Keratinocyte (primary cell): Measurements from ENCODE around the gene SLC39A11. TPM values are rescaled to one million over a fixed set of nuclear protein-coding genes. Genes with fewer than 3 reads are reported as not detected.

Experiments used
- DNase-seq: peaks from one replicate; pipeline ENCODE4 v3.0.0-alpha.2; 2011; ENCODE audit warnings: low read depth, missing footprints, low spot score
- FAIRE-seq: peaks from 2 replicates; lab custom pipeline; 2011; peaks lifted over from hg19 to GRCh38; lab: Jason Lieb, UNC
- H2AFZ ChIP-seq: 2 replicates; pipeline ENCODE4 v1.6.0; 2012; ENCODE audit warnings: low read length, control low read depth, inconsistent platforms; ENCODE audit not compliant: control insufficient read depth
- H3K27ac ChIP-seq: 2 replicates; pipeline ENCODE4 v1.5.1; 2011; ENCODE audit warnings: low read length; ENCODE audit not compliant: control insufficient read depth, insufficient read depth
- H3K27me3 ChIP-seq: 3 replicates; pipeline ENCODE4 v1.6.0; 2011; ENCODE audit warnings: low read length; ENCODE audit not compliant: control insufficient read depth, insufficient read depth; ENCODE audit errors: extremely low read depth
- H3K36me3 ChIP-seq, 2 experiments: 2 replicates in 1 of 2; 3 replicates in 1 of 2; pipeline ENCODE4 v1.5.1; 2011; ENCODE audit warnings: low read length in 2 of 2, mild to moderate bottlenecking in 1 of 2; ENCODE audit not compliant: control insufficient read depth in 2 of 2, insufficient read depth in 2 of 2; ENCODE audit errors: extremely low read depth in 1 of 2
- H3K4me1 ChIP-seq: 3 replicates; pipeline ENCODE4 v1.5.1; 2011; ENCODE audit warnings: low read length; ENCODE audit not compliant: control insufficient read depth, insufficient read depth; ENCODE audit errors: extremely low read depth
- H3K4me2 ChIP-seq: 3 replicates; pipeline ENCODE4 v1.6.0; 2011; ENCODE audit warnings: low read depth, low read length; ENCODE audit not compliant: control insufficient read depth, insufficient read depth; ENCODE audit errors: extremely low read depth
- H3K4me3 ChIP-seq, 3 experiments: fragments of 200-600 bp in 1 of 3; sonication (generic) in 1 of 3; 2 replicates in 2 of 3; 3 replicates in 1 of 3; pipeline ENCODE4 v1.5.1; 2011 to 2016; ENCODE audit warnings: low read length in 3 of 3, mild to moderate bottlenecking in 3 of 3, control low read depth in 2 of 3, inconsistent platforms in 1 of 3, low read depth in 1 of 3, mixed read lengths in 1 of 3, mixed run types in 1 of 3, moderate library complexity in 1 of 3; ENCODE audit not compliant: control insufficient read depth in 2 of 3, insufficient read depth in 2 of 3; ENCODE audit errors: extremely low read depth in 1 of 3
- H3K79me2 ChIP-seq: 2 replicates; pipeline ENCODE4 v1.6.0; 2012; ENCODE audit warnings: low read length; ENCODE audit not compliant: control insufficient read depth, insufficient read depth
- H3K9ac ChIP-seq: 3 replicates; pipeline ENCODE4 v1.6.0; 2011; ENCODE audit warnings: low read length; ENCODE audit not compliant: control insufficient read depth, insufficient read depth; ENCODE audit errors: extremely low read depth
- H3K9me1 ChIP-seq: 3 replicates; pipeline ENCODE4 v1.6.0; 2011; ENCODE audit warnings: low read length; ENCODE audit not compliant: control insufficient read depth, insufficient read depth; ENCODE audit errors: extremely low read depth
- H3K9me3 ChIP-seq: 2 replicates; pipeline ENCODE4 v1.5.1; 2012; ENCODE audit warnings: low read depth, low read length; ENCODE audit not compliant: control insufficient read depth
- H4K20me1 ChIP-seq: 3 replicates; pipeline ENCODE4 v1.6.0; 2011; ENCODE audit warnings: low read length; ENCODE audit not compliant: control insufficient read depth, insufficient read depth; ENCODE audit errors: extremely low read depth
- EZH2 ChIP-seq: IDR thresholded peaks from one replicate; pipeline ENCODE4 v1.6.1; 2012; ENCODE audit warnings: inconsistent platforms, mild to moderate bottlenecking, low read length, moderate library complexity
- dilution Hi-C: fragments of 300-500 bp; cut with MboI; formaldehyde crosslinking; loops from one replicate; pipeline ENCODE4 v1.7.0; 2020; ENCODE audit warnings: low sequenced_read_pairs; ENCODE audit not compliant: extremely low pct_ligation_motif_present
- polyA plus RNA-seq, 5 experiments: library from polyadenylated mRNA; depleted of rRNA in 3 of 5; stranded (reverse) in 3 of 5; stranded (forward) in 1 of 5; unstranded in 1 of 5; fragments of >200 nt; gene quantifications; 1 replicate in 1 of 5; 2 replicates in 3 of 5; 3 replicates in 1 of 5; pipeline versions ENCODE4 v1.2.1 to v1.2.3, GENCODE V29; 2011 to 2012; ENCODE audit warnings: missing spikeins in 2 of 5, low read depth in 1 of 5, low replicate concordance in 1 of 5
- TF ChIP-seq, protein P1 (sequence below), 3 experiments: IDR thresholded peaks in 1 of 3; conservative IDR thresholded peaks in 1 of 3; optimal IDR thresholded peaks in 1 of 3; 2 replicates in 2 of 3; 3 replicates in 1 of 3; pipeline versions ENCODE3 to v1.5.1; 2011; ENCODE audit warnings: low read length in 3 of 3, mild to moderate bottlenecking in 3 of 3, moderate library complexity in 2 of 3, control low read depth in 1 of 3, inconsistent platforms in 1 of 3; ENCODE audit not compliant: insufficient read depth in 2 of 3; ENCODE audit errors: extremely low read depth in 1 of 3

SLC39A11 gene
- polyA plus RNA-seq, 1 donor (not counting 4 experiments of a cell fraction or from before 2014, with no cell fraction given), result 11.5 TPM

DNA sequence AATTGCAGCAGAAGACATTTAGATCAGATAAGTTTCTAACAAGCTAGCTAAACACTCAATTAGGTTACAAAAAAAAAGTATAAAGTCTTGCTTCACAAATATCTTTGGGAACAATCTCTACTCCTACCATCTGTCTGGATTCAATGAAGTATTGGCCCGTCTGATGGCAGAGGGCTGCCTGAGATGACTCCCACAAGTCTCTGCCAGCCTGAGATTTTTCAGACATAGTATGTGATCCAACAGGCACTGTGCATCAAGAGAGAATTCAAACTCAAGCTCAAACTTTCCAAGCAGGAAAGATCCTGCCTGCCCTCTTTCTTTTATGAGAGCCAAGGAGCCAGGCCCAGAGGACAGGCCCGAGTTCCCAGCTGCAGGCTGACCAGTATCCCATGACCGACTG, 22.6 kb downstream of the SLC39A11 start:
- dilution Hi-C loops, result no loop called here
- TF ChIP-seq, protein P1, sequence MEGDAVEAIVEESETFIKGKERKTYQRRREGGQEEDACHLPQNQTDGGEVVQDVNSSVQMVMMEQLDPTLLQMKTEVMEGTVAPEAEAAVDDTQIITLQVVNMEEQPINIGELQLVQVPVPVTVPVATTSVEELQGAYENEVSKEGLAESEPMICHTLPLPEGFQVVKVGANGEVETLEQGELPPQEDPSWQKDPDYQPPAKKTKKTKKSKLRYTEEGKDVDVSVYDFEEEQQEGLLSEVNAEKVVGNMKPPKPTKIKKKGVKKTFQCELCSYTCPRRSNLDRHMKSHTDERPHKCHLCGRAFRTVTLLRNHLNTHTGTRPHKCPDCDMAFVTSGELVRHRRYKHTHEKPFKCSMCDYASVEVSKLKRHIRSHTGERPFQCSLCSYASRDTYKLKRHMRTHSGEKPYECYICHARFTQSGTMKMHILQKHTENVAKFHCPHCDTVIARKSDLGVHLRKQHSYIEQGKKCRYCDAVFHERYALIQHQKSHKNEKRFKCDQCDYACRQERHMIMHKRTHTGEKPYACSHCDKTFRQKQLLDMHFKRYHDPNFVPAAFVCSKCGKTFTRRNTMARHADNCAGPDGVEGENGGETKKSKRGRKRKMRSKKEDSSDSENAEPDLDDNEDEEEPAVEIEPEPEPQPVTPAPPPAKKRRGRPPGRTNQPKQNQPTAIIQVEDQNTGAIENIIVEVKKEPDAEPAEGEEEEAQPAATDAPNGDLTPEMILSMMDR (optimal IDR thresholded peaks at IDR 0.05 in 1 of 3, IDR thresholded peaks at IDR 0.05 in 1 of 3, conservative IDR thresholded peaks at IDR 0.05 in 1 of 3; ENCODE audit: extremely low read depth in 1 of 3, insufficient read depth in 2 of 3, low read length in 3 of 3), result no peak
- TF ChIP-seq EZH2, result no peak

DNA sequence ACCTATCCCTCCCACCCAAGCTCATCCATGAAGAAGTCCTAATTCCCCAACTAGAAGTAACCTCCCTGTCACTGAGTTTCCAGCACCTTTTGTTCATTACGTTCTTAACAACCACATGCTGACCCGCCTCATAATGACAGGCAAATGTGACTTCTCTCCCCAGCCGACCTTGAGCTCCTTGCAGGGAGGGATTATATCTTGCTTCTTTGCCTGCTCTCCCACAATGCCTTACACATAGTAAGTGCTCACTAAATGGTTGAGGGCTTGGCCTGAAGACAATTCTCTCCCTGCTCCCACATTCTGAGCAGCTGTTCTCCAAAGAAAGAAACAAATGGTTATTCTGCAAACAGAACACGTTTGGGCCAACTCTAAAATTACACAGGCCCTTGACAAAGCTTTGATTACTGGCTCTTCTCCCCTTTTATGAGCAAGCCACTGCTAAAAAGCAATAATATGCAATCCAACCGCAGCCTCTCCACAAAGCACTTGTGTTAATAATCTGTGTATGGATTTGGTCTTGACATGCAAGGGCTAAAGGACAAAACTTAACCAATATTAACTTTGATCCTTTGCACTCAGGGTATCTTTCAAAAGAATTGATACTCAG, 23.2 kb downstream of the SLC39A11 start:
- no peak overlapping the region for H3K27ac ChIP-seq
- H3K4me2 ChIP-seq, result no peak overlapping the region
- DNase-seq (no peak), FAIRE-seq (no peak)
- peaks cover 10% of the 10 kb centered on the region for H3K4me1 ChIP-seq
- H3K9ac ChIP-seq, result no peak overlapping the region
- dilution Hi-C loops, result no loop called here
- H4K20me1 ChIP-seq, result no peaks in the 10 kb centered on the region
- TF ChIP-seq, protein P1 (optimal IDR thresholded peaks at IDR 0.05 in 1 of 3, IDR thresholded peaks at IDR 0.05 in 1 of 3, conservative IDR thresholded peaks at IDR 0.05 in 1 of 3; ENCODE audit: extremely low read depth in 1 of 3, insufficient read depth in 2 of 3, low read length in 3 of 3), result no peak
- TF ChIP-seq EZH2, result no peak
- H3K36me3 ChIP-seq, result peaks cover 0 to 5% of the 10 kb centered on the region in 2 experiments
- H3K79me2 ChIP-seq, result no peaks in the 10 kb centered on the region
- no peak overlapping the region for H2AFZ ChIP-seq
- no peaks in the 10 kb centered on the region for H3K27me3 ChIP-seq
- H3K4me3 ChIP-seq, result no peak overlapping the region
- peaks cover 2% of the 10 kb centered on the region for H3K9me1 ChIP-seq
- H3K9me3 ChIP-seq, result no peaks in the 10 kb centered on the region

More for the DNA sequence above, 22.6 kb downstream of the SLC39A11 start:
- peaks cover 0 to 5% of the 10 kb centered on the region in 2 experiments for H3K36me3 ChIP-seq
- H3K9ac ChIP-seq, result no peak overlapping the region
- H3K79me2 ChIP-seq, result no peaks in the 10 kb centered on the region
- H3K9me1 ChIP-seq, result peaks cover 2% of the 10 kb centered on the region
- H3K27me3 ChIP-seq, result no peaks in the 10 kb centered on the region
- no peaks in the 10 kb centered on the region for H3K9me3 ChIP-seq
- FAIRE-seq (no peak), DNase-seq (no peak)
- no peak overlapping the region for H3K27ac ChIP-seq
- H3K4me1 ChIP-seq, result peaks cover 10% of the 10 kb centered on the region
- no peaks in the 10 kb centered on the region for H4K20me1 ChIP-seq
- no peak overlapping the region for H2AFZ ChIP-seq
- no peak overlapping the region for H3K4me3 ChIP-seq
- H3K4me2 ChIP-seq, result no peak overlapping the region
